Skin epidermis (tissue), 12 donors: ENCODE measurements around the gene PALS2.

Source experiments
- H3K27ac ChIP-seq, 21 experiments: fragments of 200-600 bp; sonication (generic) in 11 of 21; one replicate each; pipeline ENCODE4 v1.5.0; 2020; ENCODE audit warnings: mild to moderate bottlenecking in 3 of 21, inconsistent platforms in 2 of 21, moderate library complexity in 2 of 21
- H3K4me3 ChIP-seq, 7 experiments: fragments of 200-600 bp; sonication (generic) in 2 of 7; one replicate each; pipeline ENCODE4 v1.5.0; 2020; ENCODE audit warnings: inconsistent platforms in 2 of 7, mild to moderate bottlenecking in 2 of 7, moderate library complexity in 1 of 7

PALS2 gene

GRCh38 chr7:24580283-24580946 lies 7.2 kb downstream of the PALS2 start:
- Histone ChIP-seq H3K4me3 (no peak overlapping the region), H3K27ac (no peak overlapping the region)

- no peak overlapping the region for H3K4me3 ChIP-seq
- H3K27ac ChIP-seq = no peak overlapping the region
Observed at GRCh38 chr7:24582166-24582565, 8.9 kb downstream of the PALS2 start.

DNA sequence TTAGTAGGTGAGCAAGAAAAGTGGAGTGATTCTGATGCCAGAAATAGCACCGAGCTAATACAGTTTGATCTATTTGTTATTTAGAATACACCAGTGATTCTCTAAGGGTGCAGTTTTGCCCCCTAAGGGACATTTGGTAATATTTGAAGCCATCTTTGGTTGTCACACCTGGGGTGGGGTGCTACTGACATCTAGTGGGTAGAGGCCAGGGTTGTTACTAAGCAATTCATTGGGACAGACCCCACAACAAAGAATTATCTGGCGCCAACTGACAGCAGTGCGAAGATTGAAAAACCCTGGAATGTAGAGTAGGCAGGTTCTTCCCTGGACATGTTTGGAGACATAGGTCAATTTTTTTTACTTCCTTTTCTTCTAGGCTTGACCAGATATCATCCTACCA lies 14.6 kb downstream of the PALS2 start:
- H3K4me3 ChIP-seq = no peak overlapping the region
- H3K27ac ChIP-seq = no peak overlapping the region

DNA sequence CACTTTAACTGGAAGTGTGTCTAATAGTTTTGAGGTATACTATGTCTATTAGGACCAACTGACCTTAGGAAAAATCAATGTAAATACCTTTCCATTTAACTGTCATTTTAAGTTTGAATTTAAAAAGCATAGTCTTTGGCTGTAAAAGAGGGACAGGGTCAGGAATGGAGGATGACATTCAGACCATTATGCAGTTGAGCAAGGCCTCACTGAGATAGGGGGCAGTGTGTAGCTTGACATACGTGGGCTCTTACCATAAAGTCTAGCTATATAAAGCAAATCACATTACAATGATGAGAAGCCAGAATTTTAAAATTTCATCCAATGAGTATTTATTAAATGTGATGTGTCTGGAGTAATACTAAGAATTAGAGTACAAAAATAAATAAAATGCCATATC lies 17.9 kb downstream of the PALS2 start:
- H3K4me3 ChIP-seq = no peak overlapping the region
- H3K27ac ChIP-seq = no peak overlapping the region

DNA sequence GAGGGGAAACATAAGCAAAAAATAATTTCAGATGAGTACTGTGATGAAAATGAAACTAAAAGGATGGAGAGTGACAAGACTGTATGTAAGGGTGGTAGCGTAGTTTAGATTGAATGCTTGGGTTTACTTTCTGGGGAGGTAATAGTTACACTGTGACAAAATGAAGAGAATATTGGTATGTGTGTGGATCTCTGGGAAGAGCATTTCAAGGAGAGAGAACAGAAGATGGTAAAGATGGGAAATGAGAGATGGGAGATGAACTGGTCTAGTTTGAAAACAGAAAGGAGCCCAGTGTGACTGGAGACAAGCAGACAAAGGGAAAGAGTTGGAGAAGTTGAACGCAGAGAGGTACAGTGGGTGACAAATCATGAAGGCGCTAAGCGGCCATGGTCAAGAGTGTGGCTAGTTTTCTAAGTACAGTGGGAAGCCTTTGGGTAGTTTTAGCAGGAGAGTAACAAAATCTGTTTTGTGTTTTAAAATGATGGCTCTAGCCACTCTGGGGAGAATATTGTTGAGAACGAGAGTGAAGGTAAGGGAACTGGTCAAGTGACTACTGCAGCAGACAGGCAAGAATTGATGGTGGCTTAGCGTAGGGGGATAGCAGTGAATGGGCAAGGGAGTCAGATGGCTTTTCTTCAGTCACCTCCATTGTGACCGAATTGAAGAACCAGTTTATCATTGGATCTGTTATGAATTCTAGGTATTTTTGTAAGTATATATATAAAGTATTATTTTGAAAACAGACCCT lies 22.6 kb downstream of the PALS2 start:
- Histone ChIP-seq H3K27ac (no peak overlapping the region), H3K4me3 (no peak overlapping the region)

DNA sequence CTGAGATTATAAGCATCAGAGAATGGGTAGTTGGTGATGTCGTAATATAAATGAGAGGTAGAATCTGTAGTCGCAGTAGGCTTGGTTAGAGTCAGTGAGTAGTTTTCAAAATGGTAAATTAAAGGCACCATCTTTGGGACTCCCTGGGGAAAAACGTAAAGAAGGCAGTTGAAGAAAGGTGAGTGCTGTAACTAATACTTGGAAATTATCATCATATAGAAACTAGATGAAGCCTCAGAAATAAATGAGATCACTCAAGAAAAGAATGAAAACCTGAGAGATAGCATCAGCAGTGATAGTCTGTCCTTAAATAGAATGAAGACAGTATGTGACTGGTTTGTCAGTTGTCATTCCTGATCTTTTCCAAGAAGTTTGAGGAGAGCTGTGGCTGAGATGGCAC lies 23.8 kb downstream of the PALS2 start:
- Histone ChIP-seq H3K4me3 (no peak overlapping the region), H3K27ac (no peak overlapping the region)

DNA sequence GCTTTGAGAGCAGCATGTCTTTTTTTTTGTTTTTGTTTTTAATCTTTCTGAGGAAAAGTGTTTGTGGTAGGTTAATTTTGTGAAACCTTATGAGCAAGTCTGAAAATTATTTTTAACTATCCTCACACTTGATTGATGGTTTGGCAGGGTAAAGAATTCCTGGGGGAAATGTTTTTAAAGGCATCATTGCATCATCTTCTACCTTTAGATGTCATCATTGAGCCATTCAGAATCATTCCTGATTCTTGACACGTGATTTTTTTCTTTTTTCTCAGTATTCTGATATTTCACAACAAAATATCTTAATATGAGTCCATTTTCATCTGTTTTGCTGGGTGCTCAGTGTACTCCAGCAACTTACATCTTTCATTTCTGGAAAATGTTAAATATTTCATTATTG lies 28.3 kb downstream of the PALS2 start:
- no peak overlapping the region for H3K27ac ChIP-seq
- no peak overlapping the region for H3K4me3 ChIP-seq

DNA sequence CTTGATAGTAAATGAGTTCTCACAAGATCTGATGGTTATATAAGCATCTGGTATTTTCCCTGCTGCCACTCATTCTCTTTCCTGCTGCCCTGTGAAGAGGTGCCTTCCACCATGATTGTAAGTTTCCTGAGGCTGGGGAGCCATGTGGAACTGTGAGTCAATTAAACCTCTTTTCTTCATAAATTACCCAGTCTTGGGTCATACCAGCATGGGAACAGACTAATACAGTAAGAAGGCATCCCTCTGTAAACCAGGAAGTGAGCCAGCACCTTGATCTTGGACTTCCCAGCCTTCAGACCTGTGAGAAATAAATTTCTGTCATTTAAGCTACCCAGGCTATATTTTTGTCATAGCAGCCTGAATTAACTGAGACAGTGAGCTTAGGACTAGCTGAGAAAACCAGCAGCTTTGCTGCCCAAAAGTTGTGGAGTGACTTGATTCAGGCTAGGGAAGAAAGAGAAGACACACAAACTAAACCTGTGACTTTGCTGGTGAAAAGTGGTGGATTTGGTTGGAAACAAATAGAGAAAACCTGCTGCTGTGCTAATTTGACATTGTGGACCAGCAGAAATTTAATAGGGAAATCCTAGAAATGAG lies 29.7 kb downstream of the PALS2 start:
- Histone ChIP-seq H3K4me3 (no peak overlapping the region), H3K27ac (no peak overlapping the region)

DNA sequence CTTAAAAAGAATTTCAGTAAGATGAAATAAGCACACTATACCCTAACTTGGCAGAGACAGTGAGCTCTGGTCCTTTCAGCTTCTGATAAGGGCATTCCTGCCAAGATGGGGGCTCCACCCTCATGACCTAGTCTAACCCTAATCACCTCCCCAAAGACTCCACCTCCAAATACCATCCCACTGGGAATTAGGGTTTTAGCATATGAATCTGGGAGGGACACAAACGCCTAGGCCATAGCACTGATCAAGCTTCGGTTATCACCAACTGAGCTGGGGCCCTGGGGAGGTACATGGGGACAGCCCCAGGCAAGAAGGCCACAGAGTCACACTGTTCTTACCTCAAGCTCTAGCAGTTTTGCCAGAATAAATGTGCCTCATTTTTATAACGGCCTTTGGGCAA lies 31.4 kb downstream of the PALS2 start:
- H3K4me3 ChIP-seq = no peak overlapping the region
- no peak overlapping the region for H3K27ac ChIP-seq

GRCh38 chr7:24608504-24608903 lies 35.3 kb downstream of the PALS2 start:
- Histone ChIP-seq H3K4me3 (no peak overlapping the region), H3K27ac (no peak overlapping the region)

GRCh38 chr7:24609059-24609458 lies 35.8 kb downstream of the PALS2 start:
- Histone ChIP-seq H3K27ac (no peak overlapping the region), H3K4me3 (no peak overlapping the region)

GRCh38 chr7:24609570-24609969 lies 36.3 kb downstream of the PALS2 start:
- Histone ChIP-seq H3K4me3 (no peak overlapping the region), H3K27ac (no peak overlapping the region)

DNA sequence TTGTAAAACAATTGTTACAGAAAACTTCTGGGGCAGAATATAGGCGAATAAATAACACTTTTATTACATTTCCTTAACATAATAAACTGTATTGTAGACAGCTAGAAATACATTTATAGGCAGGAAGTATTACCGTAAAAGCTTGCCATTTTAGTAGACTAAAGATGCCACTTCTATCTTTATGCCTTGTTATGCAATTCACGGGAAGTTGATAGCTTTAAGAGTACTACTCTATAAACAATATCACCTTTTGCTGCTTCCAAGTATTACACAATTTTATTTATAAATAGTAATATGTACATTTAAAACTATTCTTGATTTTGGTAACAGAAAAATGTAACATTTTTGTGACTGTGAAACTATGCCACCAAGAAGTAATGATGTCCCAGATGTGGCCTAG lies 37.9 kb downstream of the PALS2 start:
- Histone ChIP-seq H3K27ac (no peak overlapping the region), H3K4me3 (no peak overlapping the region)

- Histone ChIP-seq H3K4me3 (no peak overlapping the region), H3K27ac (no peak overlapping the region)
Observed at GRCh38 chr7:24617957-24618616, 44.8 kb downstream of the PALS2 start.

DNA sequence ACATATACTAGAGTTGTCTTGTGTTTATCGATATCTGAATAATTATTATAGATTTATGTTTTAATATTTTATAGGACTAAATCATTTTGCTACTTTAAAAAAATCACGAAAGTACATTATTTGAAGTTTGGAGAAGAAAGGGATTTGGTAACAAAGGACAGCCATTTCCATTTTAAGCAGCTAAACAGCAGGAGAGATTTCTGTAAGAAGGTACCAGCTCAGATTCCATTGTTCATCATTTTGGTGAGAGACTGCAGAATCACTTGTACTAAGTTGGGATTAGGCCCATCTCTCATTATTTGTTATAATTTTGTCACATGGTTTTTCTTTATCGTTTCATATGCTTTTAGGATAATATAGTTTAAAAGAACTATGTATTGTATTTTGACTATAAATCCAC lies 46.7 kb downstream of the PALS2 start:
- Histone ChIP-seq H3K27ac (no peak overlapping the region), H3K4me3 (no peak overlapping the region)

GRCh38 chr7:24622646-24623182 lies 49.5 kb downstream of the PALS2 start:
- H3K4me3 ChIP-seq = no peak overlapping the region

More at GRCh38 chr7:24622646-24623182, 49.5 kb downstream of the PALS2 start:
- no peak overlapping the region for H3K27ac ChIP-seq
